Colonic mucosa (tissue), 4 donors: Measurements from ENCODE around the gene TCF12. TPM values are rescaled to one million over a fixed set of nuclear protein-coding genes. Genes with fewer than 3 reads are reported as not detected.

ENCODE experiments used
- DNase-seq: peaks from one replicate; pipeline ENCODE4 v3.0.0-alpha.2; 2020
- H3K27ac ChIP-seq: fragments of 200-600 bp; one replicate; pipeline ENCODE4 v1.8.0; 2021
- H3K27me3 ChIP-seq: fragments of 200-600 bp; one replicate; pipeline ENCODE4 v1.8.0; 2021
- H3K36me3 ChIP-seq: fragments of 200-600 bp; one replicate; pipeline ENCODE4 v1.8.0; 2021
- H3K4me1 ChIP-seq: fragments of 200-600 bp; one replicate; pipeline ENCODE4 v1.8.0; 2021; ENCODE audit warnings: mild to moderate bottlenecking
- H3K4me3 ChIP-seq: fragments of 200-600 bp; one replicate; pipeline ENCODE4 v1.8.0; 2021
- H3K9ac ChIP-seq, 2 donors: one replicate each; pipeline ENCODE4 v1.7.0; 2013; ENCODE audit warnings: control low read depth in 2 of 2, low read depth in 2 of 2, low read length in 2 of 2
- H3K9me3 ChIP-seq: fragments of 200-600 bp; one replicate; pipeline ENCODE4 v1.8.0; 2021
- intact Hi-C: fragments of 100-400 bp; cut with DNase I; formaldehyde crosslinking; loops from one replicate; pipeline ENCODE4 v1.14.1; 2022
- total RNA-seq, 2 donors: library from RNA; stranded (reverse); fragmentation: NEBNext Ultra II Directional in 1 of 2; extraction: Animal tissue kit (Norgen Biotek cat#: 25700) in 1 of 2; gene quantifications; one replicate each; pipeline ENCODE4 v1.2.1, GENCODE V29; 2021
- TF ChIP-seq, protein P1 (sequence below): fragments of 200-600 bp; IDR thresholded peaks from one replicate; pipeline ENCODE4 v1.8.0; 2022; ENCODE audit warnings: antibody characterized with exemption, mild to moderate bottlenecking
- donor health status: healthy.
- donor health status: DM: no; HTN: no; CAD: no.
- donor health status: DM: no; HTN: no; CAD: no.

TCF12 gene
- total RNA-seq, 2 donors from 2014 or later: 68.7 to 76.3 TPM

DNA sequence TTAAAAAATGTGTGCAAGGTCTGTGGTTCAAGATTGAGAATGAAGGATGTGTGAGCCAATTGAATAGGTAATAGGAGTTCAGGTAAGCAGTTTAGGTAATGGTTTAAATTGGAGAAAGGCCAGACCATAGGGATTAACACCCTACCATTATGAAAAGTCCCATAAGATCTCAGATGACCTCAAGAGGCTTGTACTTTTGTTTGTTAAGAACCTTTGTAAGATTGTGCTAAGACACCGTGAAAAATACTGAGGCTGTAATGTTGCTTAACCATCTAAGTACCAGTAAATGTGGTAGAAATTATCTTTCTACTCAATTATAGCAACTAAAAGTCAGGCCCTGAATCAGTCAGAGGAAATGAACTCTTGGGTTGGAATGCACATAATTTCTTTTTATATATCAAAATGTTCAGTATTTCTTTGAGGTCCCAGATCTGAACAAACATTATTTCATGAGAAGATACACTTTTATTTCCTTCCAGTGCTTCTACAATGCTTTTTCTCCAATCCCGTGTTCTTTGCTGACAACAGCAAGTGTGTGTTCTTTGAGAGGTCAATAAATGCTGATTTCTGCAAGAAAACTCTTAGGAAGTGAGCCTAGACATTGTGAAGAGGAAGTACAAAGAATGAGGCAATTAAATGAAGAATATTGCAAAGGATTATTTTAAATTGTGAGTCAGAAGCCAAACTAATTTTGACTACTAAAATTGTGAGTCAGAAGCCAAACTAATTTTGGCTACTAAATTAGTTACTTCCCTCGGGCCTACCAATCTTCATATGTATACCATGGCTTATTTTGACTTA, 66.4 kb downstream of the TCF12 start:
- no peak overlapping the region for H3K27ac ChIP-seq
- TF ChIP-seq, protein P1, sequence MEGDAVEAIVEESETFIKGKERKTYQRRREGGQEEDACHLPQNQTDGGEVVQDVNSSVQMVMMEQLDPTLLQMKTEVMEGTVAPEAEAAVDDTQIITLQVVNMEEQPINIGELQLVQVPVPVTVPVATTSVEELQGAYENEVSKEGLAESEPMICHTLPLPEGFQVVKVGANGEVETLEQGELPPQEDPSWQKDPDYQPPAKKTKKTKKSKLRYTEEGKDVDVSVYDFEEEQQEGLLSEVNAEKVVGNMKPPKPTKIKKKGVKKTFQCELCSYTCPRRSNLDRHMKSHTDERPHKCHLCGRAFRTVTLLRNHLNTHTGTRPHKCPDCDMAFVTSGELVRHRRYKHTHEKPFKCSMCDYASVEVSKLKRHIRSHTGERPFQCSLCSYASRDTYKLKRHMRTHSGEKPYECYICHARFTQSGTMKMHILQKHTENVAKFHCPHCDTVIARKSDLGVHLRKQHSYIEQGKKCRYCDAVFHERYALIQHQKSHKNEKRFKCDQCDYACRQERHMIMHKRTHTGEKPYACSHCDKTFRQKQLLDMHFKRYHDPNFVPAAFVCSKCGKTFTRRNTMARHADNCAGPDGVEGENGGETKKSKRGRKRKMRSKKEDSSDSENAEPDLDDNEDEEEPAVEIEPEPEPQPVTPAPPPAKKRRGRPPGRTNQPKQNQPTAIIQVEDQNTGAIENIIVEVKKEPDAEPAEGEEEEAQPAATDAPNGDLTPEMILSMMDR: no peak
- no peaks in the 10 kb centered on the region for H3K9me3 ChIP-seq
- no peak overlapping the region for H3K9ac ChIP-seq
- intact Hi-C loops: no loop called here
- no peaks in the 10 kb centered on the region for H3K27me3 ChIP-seq
- H3K36me3 ChIP-seq: no peaks in the 10 kb centered on the region
- DNase-seq: no peak
- peaks cover 9% of the 10 kb centered on the region for H3K4me1 ChIP-seq
- H3K4me3 ChIP-seq: no peak overlapping the region

- H3K36me3 ChIP-seq: no peaks in the 10 kb centered on the region
- intact Hi-C loops: no loop called here
- H3K4me3 ChIP-seq: no peak overlapping the region
- H3K27me3 ChIP-seq: no peaks in the 10 kb centered on the region
- H3K4me1 ChIP-seq: peaks cover 9% of the 10 kb centered on the region
- no peak overlapping the region for H3K27ac ChIP-seq
- H3K9ac ChIP-seq: no peak overlapping the region
- no peaks in the 10 kb centered on the region for H3K9me3 ChIP-seq
- TF ChIP-seq, protein P1: no peak
- no peak for DNase-seq
These were observed 67.4 kb downstream of the TCF12 start for GRCh38 chr15:56985856-56986255.

GRCh38 chr15:56987286-56987685, 68.8 kb downstream of the TCF12 start:
- Histone ChIP-seq H3K9me3 (no peaks in the 10 kb centered on the region), H3K27ac (no peak overlapping the region), H3K36me3 (no peaks in the 10 kb centered on the region), H3K9ac (no peak overlapping the region), H3K4me1 (peaks cover 9% of the 10 kb centered on the region), H3K27me3 (no peaks in the 10 kb centered on the region), H3K4me3 (no peak overlapping the region)
- no peak for DNase-seq
- TF ChIP-seq, protein P1: no peak
- intact Hi-C loops: no loop called here

- H3K4me1 ChIP-seq: peaks cover 9% of the 10 kb centered on the region
- intact Hi-C loops: no loop called here
- TF ChIP-seq, protein P1: no peak
- no peaks in the 10 kb centered on the region for H3K27me3 ChIP-seq
- no peak overlapping the region for H3K4me3 ChIP-seq
- DNase-seq: no peak
- H3K9me3 ChIP-seq: no peaks in the 10 kb centered on the region
- no peaks in the 10 kb centered on the region for H3K36me3 ChIP-seq
- no peak overlapping the region for H3K27ac ChIP-seq
- no peak overlapping the region for H3K9ac ChIP-seq
These were observed 69.8 kb downstream of the TCF12 start for GRCh38 chr15:56988219-56988618.

- Histone ChIP-seq H3K27ac (no peak overlapping the region), H3K36me3 (no peaks in the 10 kb centered on the region), H3K9me3 (no peaks in the 10 kb centered on the region), H3K27me3 (no peaks in the 10 kb centered on the region), H3K4me1 (peaks cover 9% of the 10 kb centered on the region), H3K4me3 (no peak overlapping the region), H3K9ac (no peak overlapping the region)
- TF ChIP-seq, protein P1: no peak
- intact Hi-C loops: no loop called here
- DNase-seq: no peak
These were observed 71.0 kb downstream of the TCF12 start for GRCh38 chr15:56989411-56989924.
